HEK293 (cell line): ENCODE measurements around the gene MXRA8.

ENCODE experiments used
- FEZF1 ChIP-seq: fragments of 450-650 bp; formaldehyde crosslinking; IDR thresholded peaks from 2 replicates; pipeline ENCODE4 v1.5.1; 2016; ENCODE audit warnings: missing biosample characterization, missing genetic modification characterization
- HOXC10 ChIP-seq: sonication (generic); formaldehyde crosslinking; IDR thresholded peaks from 2 replicates; pipeline ENCODE4 v1.8.1; 2023; ENCODE audit warnings: mild to moderate bottlenecking, missing genetic modification reagents
- KLF1 ChIP-seq: fragments of 450-650 bp; formaldehyde crosslinking; IDR thresholded peaks from 2 replicates; pipeline ENCODE4 v1.5.1; 2016; ENCODE audit warnings: missing biosample characterization, missing genetic modification characterization
- KLF8 ChIP-seq: fragments of 450-650 bp; formaldehyde crosslinking; IDR thresholded peaks from 2 replicates; pipeline ENCODE4 v1.5.1; 2016; ENCODE audit warnings: missing biosample characterization, missing genetic modification characterization
- MEIS1 ChIP-seq: sonication (generic); formaldehyde crosslinking; IDR thresholded peaks from 2 replicates; pipeline ENCODE4 v1.8.1; 2022; ENCODE audit warnings: missing genetic modification reagents, mild to moderate bottlenecking, borderline replicate concordance
- OSR2 ChIP-seq: fragments of 450-650 bp; formaldehyde crosslinking; IDR thresholded peaks from 2 replicates; pipeline ENCODE4 v1.5.1; 2016; ENCODE audit warnings: missing biosample characterization, missing genetic modification characterization
- PRDM1 ChIP-seq: fragments of 450-650 bp; formaldehyde crosslinking; IDR thresholded peaks from 2 replicates; pipeline ENCODE4; 2016; ENCODE audit warnings: missing biosample characterization, missing genetic modification characterization
- SCRT1 ChIP-seq: fragments of 450-650 bp; formaldehyde crosslinking; IDR thresholded peaks from 2 replicates; pipeline ENCODE4 v1.5.1; 2016; ENCODE audit warnings: missing biosample characterization, missing genetic modification characterization, borderline replicate concordance
- TCF7L2 ChIP-seq: IDR thresholded peaks from 2 replicates; pipeline ENCODE4 v1.6.1; 2011; ENCODE audit warnings: low read depth, mild to moderate bottlenecking, inconsistent platforms, low read length, moderate library complexity, borderline replicate concordance
- ZBTB17 ChIP-seq: fragments of 450-650 bp; formaldehyde crosslinking; IDR thresholded peaks from 2 replicates; pipeline ENCODE4 v1.5.1; 2016; ENCODE audit warnings: missing biosample characterization, missing genetic modification characterization
- ZFP41 ChIP-seq: fragments of 450-650 bp; formaldehyde crosslinking; IDR thresholded peaks from 2 replicates; pipeline ENCODE4 v1.5.1; 2016; ENCODE audit warnings: missing biosample characterization, missing genetic modification characterization, borderline replicate concordance
- ZNF112 ChIP-seq: fragments of 450-650 bp; formaldehyde crosslinking; IDR thresholded peaks from 2 replicates; pipeline ENCODE4 v1.5.0; 2017; ENCODE audit warnings: missing biosample characterization, missing genetic modification characterization
- ZNF114 ChIP-seq: fragments of 450-650 bp; formaldehyde crosslinking; IDR thresholded peaks from 2 replicates; pipeline ENCODE4 v1.5.0; 2017; ENCODE audit warnings: missing biosample characterization, missing genetic modification characterization
- ZNF133 ChIP-seq: fragments of 450-650 bp; formaldehyde crosslinking; IDR thresholded peaks from 2 replicates; pipeline ENCODE4 v1.5.1; 2016; ENCODE audit warnings: missing biosample characterization, missing genetic modification characterization
- ZNF140 ChIP-seq: fragments of 450-650 bp; formaldehyde crosslinking; IDR thresholded peaks from 2 replicates; pipeline ENCODE4 v1.5.1; 2016; ENCODE audit warnings: missing biosample characterization, missing genetic modification characterization
- ZNF146 ChIP-seq: fragments of 450-650 bp; formaldehyde crosslinking; IDR thresholded peaks from 2 replicates; pipeline ENCODE4 v1.5.1; 2016; ENCODE audit warnings: missing biosample characterization, missing genetic modification characterization
- ZNF292 ChIP-seq: fragments of 450-650 bp; formaldehyde crosslinking; IDR thresholded peaks from 2 replicates; pipeline ENCODE4 v1.5.1; 2016; ENCODE audit warnings: low read depth, missing biosample characterization, missing genetic modification characterization, borderline replicate concordance
- ZNF366 ChIP-seq: fragments of 450-650 bp; formaldehyde crosslinking; conservative IDR thresholded peaks from 2 replicates; pipeline ENCODE4 v1.5.1; 2016; ENCODE audit warnings: missing biosample characterization, missing genetic modification characterization
- ZNF37A ChIP-seq: fragments of 450-650 bp; IDR thresholded peaks from 2 replicates; pipeline ENCODE4 v1.5.1; 2018; ENCODE audit warnings: missing biosample characterization, missing genetic modification characterization
- ZNF391 ChIP-seq: fragments of 450-650 bp; formaldehyde crosslinking; IDR thresholded peaks from 2 replicates; pipeline ENCODE4 v1.5.1; 2016; ENCODE audit warnings: low read depth, missing biosample characterization, missing genetic modification characterization, borderline replicate concordance
- ZNF404 ChIP-seq: fragments of 450-650 bp; formaldehyde crosslinking; IDR thresholded peaks from 2 replicates; pipeline ENCODE4 v1.5.1; 2017; ENCODE audit warnings: missing biosample characterization, missing genetic modification characterization
- ZNF433 ChIP-seq: fragments of 450-650 bp; formaldehyde crosslinking; IDR thresholded peaks from 2 replicates; pipeline ENCODE4 v1.5.1; 2016; ENCODE audit warnings: missing biosample characterization, missing genetic modification characterization, low read depth
- ZNF521 ChIP-seq: fragments of 450-650 bp; formaldehyde crosslinking; IDR thresholded peaks from 2 replicates; pipeline ENCODE4 v1.5.1; 2017; ENCODE audit warnings: missing biosample characterization, mild to moderate bottlenecking, missing genetic modification characterization
- ZNF544 ChIP-seq: fragments of 450-650 bp; formaldehyde crosslinking; IDR thresholded peaks from 2 replicates; pipeline ENCODE4 v1.5.0; 2017; ENCODE audit warnings: missing biosample characterization, missing genetic modification characterization
- ZNF558 ChIP-seq: fragments of 450-650 bp; formaldehyde crosslinking; IDR thresholded peaks from 2 replicates; pipeline ENCODE4 v1.5.1; 2016; ENCODE audit warnings: missing biosample characterization, missing genetic modification characterization
- ZNF585B ChIP-seq: fragments of 450-650 bp; formaldehyde crosslinking; IDR thresholded peaks from 2 replicates; pipeline ENCODE4 v1.5.1; 2016; ENCODE audit warnings: missing biosample characterization, missing genetic modification characterization
- ZNF624 ChIP-seq: fragments of 450-650 bp; formaldehyde crosslinking; IDR thresholded peaks from 2 replicates; pipeline ENCODE4 v1.5.1; 2017; ENCODE audit warnings: missing biosample characterization, missing genetic modification characterization
- ZNF626 ChIP-seq: fragments of 450-650 bp; sonication (Bioruptor Pico); formaldehyde crosslinking; IDR thresholded peaks from 2 replicates; pipeline ENCODE4 v1.5.1; 2018; ENCODE audit warnings: missing biosample characterization, missing genetic modification characterization, inconsistent platforms
- ZNF629 ChIP-seq: fragments of 450-650 bp; formaldehyde crosslinking; IDR thresholded peaks from 2 replicates; pipeline ENCODE4 v1.5.1; 2017; ENCODE audit warnings: missing biosample characterization, missing genetic modification characterization
- ZNF791 ChIP-seq: fragments of 450-650 bp; formaldehyde crosslinking; IDR thresholded peaks from 2 replicates; pipeline ENCODE4 v1.5.1; 2016; ENCODE audit warnings: missing biosample characterization, missing genetic modification characterization
- ZNF792 ChIP-seq: fragments of 450-650 bp; formaldehyde crosslinking; IDR thresholded peaks from 2 replicates; pipeline ENCODE4 v1.5.1; 2016; ENCODE audit warnings: missing biosample characterization, missing genetic modification characterization
- TF ChIP-seq, protein P1 (sequence below): fragments of 450-650 bp; formaldehyde crosslinking; IDR thresholded peaks from 2 replicates; pipeline ENCODE4 v1.5.1; 2016; ENCODE audit warnings: missing biosample characterization, missing genetic modification characterization
- TF ChIP-seq, protein P2 (sequence below): sonication (generic); formaldehyde crosslinking; IDR thresholded peaks from 2 replicates; pipeline ENCODE4 v1.8.1; 2022; ENCODE audit warnings: mild to moderate bottlenecking, moderate library complexity, missing genetic modification reagents
- TF ChIP-seq, protein P3 (sequence below): fragments of 450-650 bp; formaldehyde crosslinking; IDR thresholded peaks from 2 replicates; pipeline ENCODE4 v1.5.1; 2016; ENCODE audit warnings: missing biosample characterization, missing genetic modification characterization
- TF ChIP-seq, protein P4 (sequence below): fragments of 450-650 bp; formaldehyde crosslinking; IDR thresholded peaks from 2 replicates; pipeline ENCODE4 v1.5.1; 2017; ENCODE audit warnings: missing biosample characterization, missing genetic modification characterization
- TF ChIP-seq, protein P5 (sequence below): fragments of 450-650 bp; formaldehyde crosslinking; IDR thresholded peaks from 2 replicates; pipeline ENCODE4; 2016; ENCODE audit warnings: missing biosample characterization, missing genetic modification characterization

The MXRA8 gene

DNA sequence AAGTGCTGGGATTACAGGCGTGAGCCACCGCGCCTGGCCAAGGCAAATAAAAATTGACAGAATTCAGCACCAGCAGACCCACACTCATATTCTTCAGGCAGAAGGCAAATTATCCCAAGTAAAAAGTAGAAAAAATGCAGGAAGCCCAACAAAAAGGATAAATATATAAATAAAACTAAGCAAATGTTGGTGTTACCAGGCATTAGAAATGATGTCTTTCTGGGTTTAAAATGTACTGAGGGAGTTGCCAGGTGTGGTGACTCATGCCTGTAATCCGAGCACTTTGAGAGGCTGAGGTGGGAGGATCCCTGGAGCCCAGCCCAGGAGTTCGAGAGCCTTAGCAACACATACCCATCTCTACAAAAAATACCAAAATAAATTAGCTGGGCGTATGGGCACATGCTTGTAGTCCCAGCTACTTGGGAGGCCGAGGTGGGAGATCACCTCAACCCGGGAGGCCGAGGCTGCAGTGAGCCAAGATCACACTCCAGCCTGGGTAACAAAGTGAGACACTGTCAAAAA lies 40.2 kb downstream of the MXRA8 start (continued):
- TF ChIP-seq FEZF1 = no peak
- TF ChIP-seq SCRT1 (tag by site-specific recombination) = no peak
- TF ChIP-seq, protein P1, sequence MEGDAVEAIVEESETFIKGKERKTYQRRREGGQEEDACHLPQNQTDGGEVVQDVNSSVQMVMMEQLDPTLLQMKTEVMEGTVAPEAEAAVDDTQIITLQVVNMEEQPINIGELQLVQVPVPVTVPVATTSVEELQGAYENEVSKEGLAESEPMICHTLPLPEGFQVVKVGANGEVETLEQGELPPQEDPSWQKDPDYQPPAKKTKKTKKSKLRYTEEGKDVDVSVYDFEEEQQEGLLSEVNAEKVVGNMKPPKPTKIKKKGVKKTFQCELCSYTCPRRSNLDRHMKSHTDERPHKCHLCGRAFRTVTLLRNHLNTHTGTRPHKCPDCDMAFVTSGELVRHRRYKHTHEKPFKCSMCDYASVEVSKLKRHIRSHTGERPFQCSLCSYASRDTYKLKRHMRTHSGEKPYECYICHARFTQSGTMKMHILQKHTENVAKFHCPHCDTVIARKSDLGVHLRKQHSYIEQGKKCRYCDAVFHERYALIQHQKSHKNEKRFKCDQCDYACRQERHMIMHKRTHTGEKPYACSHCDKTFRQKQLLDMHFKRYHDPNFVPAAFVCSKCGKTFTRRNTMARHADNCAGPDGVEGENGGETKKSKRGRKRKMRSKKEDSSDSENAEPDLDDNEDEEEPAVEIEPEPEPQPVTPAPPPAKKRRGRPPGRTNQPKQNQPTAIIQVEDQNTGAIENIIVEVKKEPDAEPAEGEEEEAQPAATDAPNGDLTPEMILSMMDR = no peak
- peak; percentile 70; the same call in 1 of the 2 replicates for TF ChIP-seq KLF8 (tag by site-specific recombination)
- no peak for TF ChIP-seq ZNF792 (tag by site-specific recombination)
- TF ChIP-seq, protein P2, sequence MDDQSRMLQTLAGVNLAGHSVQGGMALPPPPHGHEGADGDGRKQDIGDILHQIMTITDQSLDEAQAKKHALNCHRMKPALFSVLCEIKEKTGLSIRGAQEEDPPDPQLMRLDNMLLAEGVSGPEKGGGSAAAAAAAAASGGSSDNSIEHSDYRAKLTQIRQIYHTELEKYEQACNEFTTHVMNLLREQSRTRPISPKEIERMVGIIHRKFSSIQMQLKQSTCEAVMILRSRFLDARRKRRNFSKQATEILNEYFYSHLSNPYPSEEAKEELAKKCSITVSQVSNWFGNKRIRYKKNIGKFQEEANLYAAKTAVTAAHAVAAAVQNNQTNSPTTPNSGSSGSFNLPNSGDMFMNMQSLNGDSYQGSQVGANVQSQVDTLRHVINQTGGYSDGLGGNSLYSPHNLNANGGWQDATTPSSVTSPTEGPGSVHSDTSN (CRISPR knock-in tag) = no peak
- TF ChIP-seq KLF1 (tag by site-specific recombination) = peak; percentile 86
- TF ChIP-seq ZNF140 (tag by site-specific recombination) = no peak
- no peak for TF ChIP-seq ZNF133
- TF ChIP-seq ZNF366 (tag by site-specific recombination) = peak; percentile 73
- no peak for TF ChIP-seq ZNF791 (tag by site-specific recombination)
- no peak for TF ChIP-seq MEIS1 (CRISPR knock-in tag)
- TF ChIP-seq ZFP41 (tag by site-specific recombination) = no peak
- TF ChIP-seq ZNF292 = no peak
- TF ChIP-seq, protein P3, sequence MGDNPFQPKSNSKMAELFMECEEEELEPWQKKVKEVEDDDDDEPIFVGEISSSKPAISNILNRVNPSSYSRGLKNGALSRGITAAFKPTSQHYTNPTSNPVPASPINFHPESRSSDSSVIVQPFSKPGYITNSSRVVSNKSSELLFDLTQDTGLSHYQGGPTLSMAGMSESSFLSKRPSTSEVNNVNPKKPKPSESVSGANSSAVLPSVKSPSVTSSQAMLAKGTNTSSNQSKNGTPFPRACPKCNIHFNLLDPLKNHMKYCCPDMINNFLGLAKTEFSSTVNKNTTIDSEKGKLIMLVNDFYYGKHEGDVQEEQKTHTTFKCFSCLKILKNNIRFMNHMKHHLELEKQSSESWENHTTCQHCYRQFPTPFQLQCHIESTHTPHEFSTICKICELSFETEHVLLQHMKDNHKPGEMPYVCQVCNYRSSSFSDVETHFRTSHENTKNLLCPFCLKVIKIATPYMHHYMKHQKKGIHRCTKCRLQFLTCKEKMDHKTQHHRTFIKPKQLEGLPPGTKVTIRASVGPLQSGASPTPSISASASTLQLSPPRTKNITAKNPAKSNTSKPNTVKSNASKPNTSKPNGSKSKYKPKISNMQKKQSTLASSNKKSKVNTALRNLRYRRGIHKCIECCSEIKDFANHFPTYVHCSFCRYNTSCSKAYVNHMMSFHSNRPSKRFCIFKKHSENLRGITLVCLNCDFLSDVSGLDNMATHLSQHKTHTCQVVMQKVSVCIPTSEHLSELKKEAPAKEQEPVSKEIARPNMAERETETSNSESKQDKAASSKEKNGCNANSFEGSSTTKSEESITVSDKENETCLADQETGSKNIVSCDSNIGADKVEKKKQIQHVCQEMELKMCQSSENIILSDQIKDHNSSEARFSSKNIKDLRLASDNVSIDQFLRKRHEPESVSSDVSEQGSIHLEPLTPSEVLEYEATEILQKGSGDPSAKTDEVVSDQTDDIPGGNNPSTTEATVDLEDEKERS (tag by site-specific recombination) = peak; percentile 13; the same call in 1 of the 2 replicates
- TF ChIP-seq ZNF37A (tag by site-specific recombination) = no peak
- TF ChIP-seq ZNF112 (tag by site-specific recombination) = no peak
- TF ChIP-seq, protein P4, sequence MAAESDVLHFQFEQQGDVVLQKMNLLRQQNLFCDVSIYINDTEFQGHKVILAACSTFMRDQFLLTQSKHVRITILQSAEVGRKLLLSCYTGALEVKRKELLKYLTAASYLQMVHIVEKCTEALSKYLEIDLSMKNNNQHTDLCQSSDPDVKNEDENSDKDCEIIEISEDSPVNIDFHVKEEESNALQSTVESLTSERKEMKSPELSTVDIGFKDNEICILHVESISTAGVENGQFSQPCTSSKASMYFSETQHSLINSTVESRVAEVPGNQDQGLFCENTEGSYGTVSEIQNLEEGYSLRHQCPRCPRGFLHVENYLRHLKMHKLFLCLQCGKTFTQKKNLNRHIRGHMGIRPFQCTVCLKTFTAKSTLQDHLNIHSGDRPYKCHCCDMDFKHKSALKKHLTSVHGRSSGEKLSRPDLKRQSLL (tag by site-specific recombination) = no peak
- no peak for TF ChIP-seq TCF7L2
- no peak; the same call in 1 of the 2 replicates for TF ChIP-seq ZNF391 (tag by site-specific recombination)
- TF ChIP-seq ZNF433 (tag by site-specific recombination) = no peak
- peak; percentile 67 for TF ChIP-seq ZNF629
- TF ChIP-seq ZNF114 (tag by site-specific recombination) = no peak
- TF ChIP-seq ZNF521 (tag by site-specific recombination) = no peak
- TF ChIP-seq, protein P5, sequence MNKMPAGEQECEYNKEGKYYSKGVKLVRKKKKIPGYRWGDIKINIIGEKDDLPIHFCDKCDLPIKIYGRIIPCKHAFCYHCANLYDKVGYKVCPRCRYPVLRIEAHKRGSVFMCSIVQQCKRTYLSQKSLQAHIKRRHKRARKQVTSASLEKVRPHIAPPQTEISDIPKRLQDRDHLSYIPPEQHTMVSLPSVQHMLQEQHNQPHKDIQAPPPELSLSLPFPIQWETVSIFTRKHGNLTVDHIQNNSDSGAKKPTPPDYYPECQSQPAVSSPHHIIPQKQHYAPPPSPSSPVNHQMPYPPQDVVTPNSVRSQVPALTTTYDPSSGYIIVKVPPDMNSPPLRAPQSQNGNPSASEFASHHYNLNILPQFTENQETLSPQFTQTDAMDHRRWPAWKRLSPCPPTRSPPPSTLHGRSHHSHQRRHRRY (tag by site-specific recombination) = no peak
- TF ChIP-seq ZNF626 (tag by site-specific recombination) = no peak
- peak; percentile 57 for TF ChIP-seq OSR2 (tag by site-specific recombination)
- TF ChIP-seq PRDM1 (tag by site-specific recombination) = no peak
- no peak for TF ChIP-seq ZNF624 (tag by site-specific recombination)
- TF ChIP-seq ZNF544 (tag by site-specific recombination) = no peak
- TF ChIP-seq ZNF146 = no peak
- peak; percentile 64 for TF ChIP-seq ZBTB17 (tag by site-specific recombination)
- TF ChIP-seq ZNF404 (tag by site-specific recombination) = no peak
- TF ChIP-seq HOXC10 = no peak
- no peak for TF ChIP-seq ZNF585B (tag by site-specific recombination)
- TF ChIP-seq ZNF558 (tag by site-specific recombination) = no peak
